ENCODE measurements around the gene GABRG3. TPM values are rescaled to one million over a fixed set of nuclear protein-coding genes. Genes with fewer than 3 reads are reported as not detected.
A peak's percentile ranks its signal among the peaks of the same experiment; 100 is the strongest.

Gene GABRG3
- total and polyA plus RNA-seq, 2 donors from 2014 or later: not detected

DNA sequence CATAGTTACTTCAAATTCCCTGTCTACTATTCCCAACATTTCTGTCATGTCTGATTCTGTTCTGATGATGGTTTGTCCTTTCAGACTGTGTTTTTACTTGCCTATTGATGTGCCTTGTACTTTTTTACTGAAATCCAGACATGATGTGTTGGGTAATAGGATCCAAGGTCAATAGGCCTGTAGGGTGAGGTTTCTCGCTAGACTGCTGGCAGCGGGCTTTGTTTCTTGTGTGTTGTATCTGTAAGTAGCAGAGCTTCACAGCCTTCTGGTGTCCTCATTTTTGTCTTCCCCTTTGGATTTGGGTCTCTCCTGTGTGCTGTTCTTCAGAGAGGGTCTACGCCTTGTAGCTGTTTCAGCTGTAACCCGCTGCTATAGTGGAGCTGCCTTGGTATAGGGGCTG lies 140.3 kb downstream of the GABRG3 start:
- intact Hi-C loops (cut with DNase I): no loop called here
- FAIRE-seq: no peak

DNA sequence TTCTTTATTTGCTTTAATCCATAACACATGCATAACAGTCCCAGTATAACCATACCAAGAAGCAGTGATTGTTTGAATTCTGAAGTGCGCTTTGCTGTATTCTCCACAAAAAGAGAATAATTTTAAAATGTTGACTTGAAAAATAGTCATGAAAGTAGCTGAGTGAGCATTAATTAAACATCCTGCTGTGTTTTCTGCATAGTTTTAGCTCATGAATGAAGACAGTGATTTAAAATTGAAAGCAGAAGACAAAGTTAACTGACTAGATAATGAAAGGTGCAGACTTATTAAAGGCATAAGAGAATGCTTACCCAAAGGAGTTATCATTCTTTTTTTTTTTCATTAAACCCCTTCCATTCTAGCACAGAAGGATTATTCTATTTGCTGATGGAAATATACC lies 143.5 kb downstream of the GABRG3 start:
- H3K9me3 ChIP-seq (ENCODE audit: control insufficient read depth in 2 of 3, insufficient read depth in 1 of 3, low read length in 3 of 3): peaks cover 0 to 2% (median 0%) of the 10 kb centered on the region in 3 donors
- TF ChIP-seq, protein P1, sequence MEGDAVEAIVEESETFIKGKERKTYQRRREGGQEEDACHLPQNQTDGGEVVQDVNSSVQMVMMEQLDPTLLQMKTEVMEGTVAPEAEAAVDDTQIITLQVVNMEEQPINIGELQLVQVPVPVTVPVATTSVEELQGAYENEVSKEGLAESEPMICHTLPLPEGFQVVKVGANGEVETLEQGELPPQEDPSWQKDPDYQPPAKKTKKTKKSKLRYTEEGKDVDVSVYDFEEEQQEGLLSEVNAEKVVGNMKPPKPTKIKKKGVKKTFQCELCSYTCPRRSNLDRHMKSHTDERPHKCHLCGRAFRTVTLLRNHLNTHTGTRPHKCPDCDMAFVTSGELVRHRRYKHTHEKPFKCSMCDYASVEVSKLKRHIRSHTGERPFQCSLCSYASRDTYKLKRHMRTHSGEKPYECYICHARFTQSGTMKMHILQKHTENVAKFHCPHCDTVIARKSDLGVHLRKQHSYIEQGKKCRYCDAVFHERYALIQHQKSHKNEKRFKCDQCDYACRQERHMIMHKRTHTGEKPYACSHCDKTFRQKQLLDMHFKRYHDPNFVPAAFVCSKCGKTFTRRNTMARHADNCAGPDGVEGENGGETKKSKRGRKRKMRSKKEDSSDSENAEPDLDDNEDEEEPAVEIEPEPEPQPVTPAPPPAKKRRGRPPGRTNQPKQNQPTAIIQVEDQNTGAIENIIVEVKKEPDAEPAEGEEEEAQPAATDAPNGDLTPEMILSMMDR (IDR thresholded peaks at IDR 0.05; ENCODE audit: borderline replicate concordance, extremely low read depth, insufficient read depth): no peak
- no peak overlapping the region for H3K4me3 ChIP-seq (ENCODE audit: low read length in 3 of 3)
- H3K9ac ChIP-seq (ENCODE audit: low read length in 3 of 3): no peak overlapping the region
- no peak overlapping the region for H3K27ac ChIP-seq (ENCODE audit: low read depth in 2 of 2, low read length in 2 of 2)
- intact Hi-C loops (cut with DNase I): no loop called here
- DNase-seq: no peak
- H3K36me3 ChIP-seq (ENCODE audit: control insufficient read depth in 2 of 3, insufficient read depth in 3 of 3, low read length in 3 of 3): no peaks in the 10 kb centered on the region
- FAIRE-seq: no peak
- H3K27me3 ChIP-seq (ENCODE audit: control insufficient read depth, insufficient read depth, low read length): no peaks in the 10 kb centered on the region
- no peaks in the 10 kb centered on the region for H3K4me1 ChIP-seq (ENCODE audit: control insufficient read depth in 2 of 3, insufficient read depth in 2 of 3, low read depth in 1 of 3, low read length in 3 of 3)

More for the DNA sequence above, 140.3 kb downstream of the GABRG3 start:
- no peaks in the 10 kb centered on the region for H3K4me1 ChIP-seq (ENCODE audit: control insufficient read depth in 2 of 3, insufficient read depth in 2 of 3, low read depth in 1 of 3, low read length in 3 of 3)
- no peaks in the 10 kb centered on the region for H3K9me3 ChIP-seq (ENCODE audit: control insufficient read depth in 2 of 3, insufficient read depth in 1 of 3, low read length in 3 of 3)
- no peaks in the 10 kb centered on the region for H3K36me3 ChIP-seq (ENCODE audit: control insufficient read depth in 2 of 3, insufficient read depth in 3 of 3, low read length in 3 of 3)
- TF ChIP-seq, protein P1 (IDR thresholded peaks at IDR 0.05; ENCODE audit: borderline replicate concordance, extremely low read depth, insufficient read depth): no peak
- H3K27me3 ChIP-seq (ENCODE audit: control insufficient read depth, insufficient read depth, low read length): no peaks in the 10 kb centered on the region
- no peak overlapping the region for H3K4me3 ChIP-seq (ENCODE audit: low read length in 3 of 3)
- DNase-seq: peak in 1 of 5 donors; percentile 16
- H3K9ac ChIP-seq (ENCODE audit: low read length in 3 of 3): no peak overlapping the region
- H3K27ac ChIP-seq (ENCODE audit: low read depth in 2 of 2, low read length in 2 of 2): no peak overlapping the region

DNA sequence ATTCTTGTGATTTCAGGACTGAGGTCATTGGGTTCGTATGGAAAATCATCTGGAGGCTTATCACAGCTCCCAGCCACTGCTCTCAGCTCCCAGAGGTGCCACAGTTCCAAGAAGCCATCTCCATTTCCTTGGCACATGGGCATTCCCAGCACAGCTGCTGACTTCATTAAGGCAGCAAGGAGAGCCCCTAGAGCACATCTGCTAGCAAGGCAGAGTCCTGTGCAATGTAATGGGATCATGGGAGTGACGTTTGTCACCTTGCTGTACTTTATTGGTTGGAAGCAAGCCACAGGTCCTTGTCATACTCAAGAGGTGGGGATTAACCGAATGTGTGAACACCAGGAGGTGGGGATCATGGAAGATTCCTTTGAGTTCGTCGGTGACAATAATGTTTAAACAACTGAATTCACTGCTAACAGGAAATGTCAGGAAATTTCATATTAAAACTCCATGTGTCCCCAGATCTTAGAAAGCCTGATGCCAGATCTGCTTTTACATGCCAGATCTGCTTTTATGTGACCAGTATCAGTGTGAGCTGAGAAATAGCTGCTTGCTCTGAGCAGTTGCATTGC lies 148.8 kb downstream of the GABRG3 start:
- H3K9ac ChIP-seq (ENCODE audit: low read length in 3 of 3): no peak overlapping the region
- H3K27me3 ChIP-seq (ENCODE audit: control insufficient read depth, insufficient read depth, low read length): no peaks in the 10 kb centered on the region
- TF ChIP-seq, protein P1 (IDR thresholded peaks at IDR 0.05; ENCODE audit: borderline replicate concordance, extremely low read depth, insufficient read depth): no peak
- H3K4me1 ChIP-seq (ENCODE audit: control insufficient read depth in 2 of 3, insufficient read depth in 2 of 3, low read depth in 1 of 3, low read length in 3 of 3): no peaks in the 10 kb centered on the region
- intact Hi-C loops (cut with DNase I): no loop called here
- H3K9me3 ChIP-seq (ENCODE audit: control insufficient read depth in 2 of 3, insufficient read depth in 1 of 3, low read length in 3 of 3): peaks cover 0 to 2% (median 0%) of the 10 kb centered on the region in 3 donors
- H3K4me3 ChIP-seq (ENCODE audit: low read length in 3 of 3): no peak overlapping the region
- H3K27ac ChIP-seq (ENCODE audit: low read depth in 2 of 2, low read length in 2 of 2): no peak overlapping the region
- FAIRE-seq (no peak), DNase-seq (no peak)
- no peaks in the 10 kb centered on the region for H3K36me3 ChIP-seq (ENCODE audit: control insufficient read depth in 2 of 3, insufficient read depth in 3 of 3, low read length in 3 of 3)

DNA sequence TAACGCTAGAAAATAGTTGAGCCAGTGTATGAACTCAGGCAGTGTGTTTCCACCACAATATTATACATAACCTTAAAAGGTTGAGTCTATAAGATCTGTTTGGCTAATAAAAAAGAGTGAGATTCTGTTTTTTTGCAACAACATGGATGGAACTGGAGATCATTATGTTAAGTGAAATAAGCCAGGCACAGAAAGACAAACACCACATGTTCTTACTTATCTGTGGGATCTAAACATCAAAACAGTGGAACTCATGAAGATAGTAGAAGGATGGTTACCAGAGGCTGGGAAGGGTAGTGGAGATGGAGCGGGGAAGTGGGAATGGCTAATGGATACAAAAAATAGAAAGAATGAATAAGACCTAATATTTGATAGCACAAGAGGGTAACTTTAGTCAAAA lies 150.7 kb downstream of the GABRG3 start:
- Histone ChIP-seq H3K9me3 (ENCODE audit: control insufficient read depth in 2 of 3, insufficient read depth in 1 of 3, low read length in 3 of 3) (peaks cover 0 to 2% (median 0%) of the 10 kb centered on the region in 3 donors), H3K9ac (ENCODE audit: low read length in 3 of 3) (no peak overlapping the region), H3K27me3 (ENCODE audit: control insufficient read depth, insufficient read depth, low read length) (no peaks in the 10 kb centered on the region), H3K4me3 (ENCODE audit: low read length in 3 of 3) (no peak overlapping the region), H3K27ac (ENCODE audit: low read depth in 2 of 2, low read length in 2 of 2) (no peak overlapping the region), H3K4me1 (ENCODE audit: control insufficient read depth in 2 of 3, insufficient read depth in 2 of 3, low read depth in 1 of 3, low read length in 3 of 3) (no peaks in the 10 kb centered on the region), H3K36me3 (ENCODE audit: control insufficient read depth in 2 of 3, insufficient read depth in 3 of 3, low read length in 3 of 3) (no peaks in the 10 kb centered on the region)
- DNase-seq (no peak), FAIRE-seq (no peak)
- TF ChIP-seq, protein P1 (IDR thresholded peaks at IDR 0.05; ENCODE audit: borderline replicate concordance, extremely low read depth, insufficient read depth): no peak
- intact Hi-C loops (cut with DNase I): no loop called here
